NCI-H1930 (cell line): ENCODE data around the gene ZBTB3.
"Not testable (repeated sequence)": the region's sequence is repeated elsewhere in the genome, so short reads cannot be mapped to it uniquely, and the experiment has no call there.

ENCODE experiments used
- DNase-seq, 2 experiments: peaks; one replicate each; lab custom pipeline; 2025; lab: John Stamatoyannopoulos, UW

Gene ZBTB3

DNA sequence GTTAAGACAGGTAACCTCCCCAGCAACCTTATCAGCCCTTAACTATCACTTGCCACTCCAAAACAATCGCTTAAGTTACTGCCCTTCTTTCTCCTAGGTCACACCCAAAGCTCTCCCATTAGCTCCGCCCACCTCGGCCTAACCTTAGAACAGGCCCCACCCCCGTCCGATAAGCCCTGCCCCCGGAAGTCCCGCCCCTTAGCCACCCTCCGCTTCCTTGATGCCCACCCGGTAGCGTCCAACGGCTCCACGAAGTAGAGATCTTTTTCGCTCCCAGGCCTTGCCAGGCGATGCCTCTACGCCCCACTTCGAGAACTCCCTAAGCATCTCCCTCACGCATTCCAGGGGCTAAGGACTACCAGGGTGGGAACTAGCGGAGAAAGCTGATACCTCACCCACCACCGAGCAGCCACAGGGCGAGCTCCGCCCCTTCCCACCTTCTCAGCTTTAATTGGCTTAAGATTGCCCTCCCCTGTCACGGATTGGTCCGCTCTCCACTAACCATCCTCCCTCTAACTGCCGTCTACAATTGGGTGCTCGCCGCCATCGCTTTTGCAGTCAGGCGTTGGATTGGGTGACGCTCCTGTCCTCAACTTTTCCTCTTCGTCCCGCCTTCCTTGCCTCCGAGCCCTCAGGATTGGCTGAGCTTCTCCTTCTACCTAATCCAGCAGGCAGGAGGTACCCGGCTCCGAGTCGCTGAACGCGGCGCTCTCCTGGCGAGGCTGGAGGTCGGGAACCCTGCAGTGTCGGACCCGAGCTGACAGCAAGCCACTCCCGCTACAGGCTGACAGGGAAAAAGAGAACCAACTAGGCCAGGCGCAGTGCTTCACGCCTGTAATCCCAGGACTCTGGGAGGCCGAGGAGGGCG, at the start of gene ZBTB3:
ZBTB3 (minus strand) TSS at position 425 of the 868 bp plus-strand sequence. CDS start 496 bp downstream, outside the sequence.
- peak; percentile 97 to 98 for DNase-seq

DNA sequence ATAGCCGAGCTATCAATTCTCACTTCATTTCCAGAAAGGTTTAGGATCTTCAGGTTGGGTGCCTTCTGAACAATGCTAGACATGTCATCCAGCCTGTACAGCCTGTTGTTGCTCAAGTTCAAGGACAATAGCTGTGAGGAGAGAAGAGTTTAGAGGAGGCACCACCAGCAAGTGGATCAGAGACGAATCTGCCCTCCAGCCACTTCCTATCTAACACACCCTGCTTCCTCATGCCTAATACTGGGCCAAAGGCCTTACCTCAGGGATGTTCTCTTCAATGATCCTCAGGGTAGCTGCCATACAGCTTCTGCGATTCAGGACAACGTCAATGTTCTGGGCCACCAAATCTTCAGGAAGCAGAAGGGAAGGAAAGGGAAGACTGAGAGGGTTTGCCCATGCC, 47.1 kb upstream of the ZBTB3 start:
- DNase-seq = no peak

GRCh38 chr11:62799486-62799885, 45.5 kb upstream of the ZBTB3 start:
- no peak for DNase-seq

- DNase-seq = no peak
Measured at GRCh38 chr11:62796281-62796680, 42.3 kb upstream of the ZBTB3 start.

- DNase-seq = no peak
Measured at GRCh38 chr11:62794201-62794775, 40.3 kb upstream of the ZBTB3 start.

- DNase-seq = no peak
Measured at GRCh38 chr11:62792202-62792575, 38.2 kb upstream of the ZBTB3 start.

GRCh38 chr11:62791501-62792201, 37.7 kb upstream of the ZBTB3 start, which contains the start of gene TMEM223:
TMEM223 (minus strand) TSS chr11:62792006; CDS start chr11:62791994, 12 bp downstream.
- peak; percentile 61 to 80 for DNase-seq

DNA sequence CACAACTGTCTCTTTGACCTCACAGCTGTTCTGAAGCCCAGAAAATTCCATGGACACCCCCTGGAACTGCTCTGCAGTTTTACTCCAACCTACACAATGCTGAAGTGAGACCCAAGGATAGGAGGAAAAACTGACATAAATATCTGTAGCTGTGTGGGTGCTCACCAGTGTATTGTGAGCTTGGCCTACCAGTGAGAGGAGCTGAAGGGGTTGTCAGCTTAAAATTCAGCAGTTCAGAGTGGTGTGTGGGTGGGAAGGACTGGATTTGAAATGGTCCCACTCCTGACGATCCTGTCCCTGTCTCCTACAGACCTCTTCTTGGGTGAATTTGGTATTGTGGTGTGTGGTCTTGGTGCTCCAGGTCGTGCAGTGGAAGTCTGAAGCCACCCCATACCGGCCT, 35.6 kb upstream of the ZBTB3 start:
- DNase-seq = no peak

GRCh38 chr11:62788991-62789390, 35.0 kb upstream of the ZBTB3 start:
- DNase-seq = no peak

GRCh38 chr11:62787005-62787759, 33.2 kb upstream of the ZBTB3 start, which contains the start of gene TMEM179B:
TMEM179B (plus strand) TSS chr11:62787402; CDS start chr11:62787432, 30 bp downstream.
- peak; percentile 95 to 97 for DNase-seq

- DNase-seq = peak; percentile 63 to 82
Measured at GRCh38 chr11:62786318-62787004, 32.5 kb upstream of the ZBTB3 start.

GRCh38 chr11:62782753-62783152, 28.8 kb upstream of the ZBTB3 start:
- DNase-seq = no peak

DNA sequence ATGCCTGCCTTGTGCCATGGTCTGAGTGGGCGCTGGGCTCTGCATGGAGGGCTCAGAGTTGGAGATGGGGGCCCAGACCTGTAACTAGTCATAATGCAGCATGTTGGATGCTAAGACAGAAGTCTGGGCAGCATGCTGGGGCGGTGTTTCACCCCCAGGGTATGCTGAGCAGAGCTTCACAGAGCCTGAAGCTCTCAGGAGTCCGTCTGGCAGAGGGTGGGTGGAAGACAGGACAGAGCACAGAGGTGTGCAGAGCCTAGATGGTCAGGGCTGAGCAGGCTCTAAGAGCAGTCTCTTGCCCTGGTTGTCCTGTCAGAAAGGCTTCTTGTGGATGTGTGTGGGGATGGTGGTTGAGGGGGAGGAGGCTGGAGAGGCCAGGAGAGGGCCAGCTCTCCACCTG, 24.5 kb upstream of the ZBTB3 start:
- DNase-seq = no peak

- no peak for DNase-seq
Measured at GRCh38 chr11:62777389-62777788, 23.4 kb upstream of the ZBTB3 start.

DNA sequence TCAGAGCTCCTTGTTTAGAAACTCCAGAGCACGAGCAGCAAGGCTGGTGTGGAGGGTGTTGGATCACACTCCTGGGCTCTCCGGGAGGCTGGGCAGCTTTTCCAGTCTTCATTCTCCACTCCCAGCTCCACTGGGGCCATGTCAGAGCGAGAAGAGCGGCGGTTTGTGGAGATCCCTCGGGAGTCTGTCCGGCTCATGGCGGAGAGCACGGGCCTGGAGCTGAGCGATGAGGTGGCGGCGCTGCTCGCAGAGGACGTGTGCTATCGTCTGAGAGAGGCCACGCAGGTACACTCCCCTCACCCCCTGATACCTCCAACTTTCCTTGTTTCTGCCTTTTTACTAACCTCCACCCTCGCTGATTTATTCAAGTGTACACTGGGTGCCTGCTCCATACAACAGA, 21.7 kb upstream of the ZBTB3 start:
- no peak for DNase-seq

DNA sequence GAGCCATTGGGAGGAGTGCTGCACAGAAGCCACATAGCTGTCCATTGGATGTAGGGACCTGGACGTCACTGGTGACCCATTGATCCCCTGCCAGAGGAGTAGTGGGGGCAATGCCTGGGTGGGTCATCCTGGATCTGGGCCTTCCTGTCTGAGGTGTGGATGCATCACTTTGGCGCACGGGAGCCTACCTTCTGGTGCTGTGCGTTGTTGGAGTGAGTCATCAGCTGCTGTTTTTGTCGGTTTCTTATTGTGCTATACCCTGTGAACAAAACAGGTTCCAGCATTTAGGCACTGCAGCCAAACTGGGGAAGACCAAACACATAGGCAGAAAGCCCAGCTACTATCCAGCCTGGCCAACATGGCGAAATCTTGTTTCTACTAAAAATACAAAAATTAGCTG, 20.4 kb upstream of the ZBTB3 start:
- DNase-seq = no peak

DNA sequence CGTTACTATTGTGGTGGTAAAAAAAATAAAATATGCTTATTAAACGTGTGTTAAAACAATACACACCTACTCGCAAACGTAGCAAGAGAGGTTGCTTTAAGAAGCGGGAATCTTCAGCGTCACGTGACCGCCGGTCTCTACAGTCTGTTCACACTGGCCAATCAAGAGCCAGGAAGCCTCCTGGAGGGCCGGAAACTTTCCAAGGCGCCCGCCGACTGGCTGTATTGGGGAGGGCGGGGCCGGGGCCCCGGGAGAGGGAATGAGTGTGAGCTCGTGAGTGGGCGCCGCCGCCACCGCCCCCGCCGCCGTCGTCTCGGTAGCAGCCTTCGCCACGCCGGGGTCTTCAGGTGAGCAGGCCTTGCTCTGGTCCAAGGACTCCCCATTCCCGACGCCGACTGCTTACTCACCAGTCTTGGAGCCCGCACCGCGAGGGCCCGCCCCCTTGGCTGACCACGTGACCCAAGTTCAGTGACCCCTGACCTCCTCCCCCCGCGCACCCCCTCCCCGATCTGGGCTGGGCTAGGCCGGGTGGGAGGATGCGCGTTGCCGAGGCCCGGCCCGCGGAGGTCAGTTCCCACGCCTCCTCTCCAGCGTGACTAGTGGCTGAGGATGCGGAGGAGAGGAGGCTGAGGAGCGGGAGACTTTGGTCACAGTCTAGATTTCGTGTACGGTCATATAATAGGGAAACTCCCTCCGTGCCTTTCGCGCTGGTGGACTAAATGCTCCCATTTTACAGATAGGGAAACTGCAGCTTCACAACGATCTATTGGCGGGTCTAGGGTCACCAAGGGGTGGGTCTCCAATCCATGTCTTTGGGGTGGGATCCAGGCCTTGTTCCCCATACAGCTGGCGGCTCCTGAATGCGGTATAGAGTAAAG, 17.4 kb upstream of the ZBTB3 start, which contains the start of gene TAF6L:
TAF6L (plus strand) TSS at position 253 of the 878 bp plus-strand sequence. CDS start 4,388 bp downstream, outside the sequence.
- DNase-seq = peak; percentile 95 to 96

DNA sequence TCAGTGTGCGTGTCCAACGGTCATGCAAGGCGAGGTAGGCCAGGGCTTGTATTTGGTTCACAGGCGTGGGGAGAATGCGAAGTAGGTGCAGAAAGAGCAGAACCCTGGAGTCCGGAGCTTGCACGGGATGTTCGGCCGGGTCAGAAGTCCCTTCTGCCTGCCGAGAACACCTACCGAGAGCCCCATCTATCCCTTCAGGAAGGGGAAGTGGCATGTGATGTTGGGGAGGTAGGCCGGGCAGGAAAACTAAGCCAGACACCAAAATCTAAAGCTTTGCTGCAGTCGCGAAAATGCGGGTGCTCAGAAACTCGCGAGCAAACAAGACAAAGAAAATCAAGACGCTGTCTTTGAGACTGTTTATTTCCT, 16.8 kb upstream of the ZBTB3 start:
- no peak for DNase-seq

DNA sequence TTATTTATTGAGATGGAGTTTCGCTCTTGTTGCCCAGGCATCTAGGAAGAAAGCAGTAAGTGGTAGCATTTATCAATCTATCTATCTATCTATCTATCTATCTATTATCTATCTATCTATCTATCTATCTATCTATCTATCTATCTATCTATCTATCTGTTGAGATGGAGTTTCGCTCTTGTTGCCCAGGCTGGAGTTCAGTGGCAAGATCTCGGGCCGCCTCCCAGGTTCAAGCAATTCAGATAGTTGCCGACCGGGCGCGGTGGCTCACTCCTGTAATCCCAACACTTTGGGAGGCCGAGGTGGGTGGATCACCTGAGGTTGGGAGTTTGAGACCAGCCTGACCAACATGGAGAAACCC, 6.9 kb upstream of the ZBTB3 start:
- not testable (repeated sequence) for DNase-seq
